ENCODE results near the gene NKIRAS2.

NKIRAS2 gene

GRCh38 chr17:42058063-42058462 lies 38.2 kb downstream of the NKIRAS2 start:
- TF ChIP-seq CTCF (IDR thresholded peaks at IDR 0.05; ENCODE audit: borderline replicate concordance, insufficient read depth, low read depth, low read length): no peak
- H3K4me3 ChIP-seq (ENCODE audit: low read depth, low read length): no peak overlapping the region

GRCh38 chr17:42059815-42060214 lies 39.9 kb downstream of the NKIRAS2 start:
- no peak for TF ChIP-seq CTCF (IDR thresholded peaks at IDR 0.05; ENCODE audit: borderline replicate concordance, insufficient read depth, low read depth, low read length)
- no peak overlapping the region for H3K4me3 ChIP-seq (ENCODE audit: low read depth, low read length)

- no peak overlapping the region for H3K4me3 ChIP-seq (ENCODE audit: low read depth, low read length)
- no peak for TF ChIP-seq CTCF (IDR thresholded peaks at IDR 0.05; ENCODE audit: borderline replicate concordance, insufficient read depth, low read depth, low read length)
Measured at GRCh38 chr17:42060231-42060630, 40.3 kb downstream of the NKIRAS2 start.

GRCh38 chr17:42061646-42062487 lies 42.0 kb downstream of the NKIRAS2 start:
- H3K4me3 ChIP-seq (ENCODE audit: low read depth, low read length): no peak overlapping the region
- TF ChIP-seq CTCF (IDR thresholded peaks at IDR 0.05; ENCODE audit: borderline replicate concordance, insufficient read depth, low read depth, low read length): no peak

GRCh38 chr17:42062681-42063080 lies 42.8 kb downstream of the NKIRAS2 start:
- H3K4me3 ChIP-seq (ENCODE audit: low read depth, low read length): no peak overlapping the region
- no peak for TF ChIP-seq CTCF (IDR thresholded peaks at IDR 0.05; ENCODE audit: borderline replicate concordance, insufficient read depth, low read depth, low read length)

- no peak for TF ChIP-seq CTCF (IDR thresholded peaks at IDR 0.05; ENCODE audit: borderline replicate concordance, insufficient read depth, low read depth, low read length)
- no peak overlapping the region for H3K4me3 ChIP-seq (ENCODE audit: low read depth, low read length)
Measured at GRCh38 chr17:42065201-42065600, 45.3 kb downstream of the NKIRAS2 start.

Data from GM12875 (cell line).